ENCODE results near the gene ARL2. TPM values are rescaled to one million over a fixed set of nuclear protein-coding genes. Genes with fewer than 3 reads are reported as not detected.
"Not testable (repeated sequence)": the region's sequence is repeated elsewhere in the genome, so short reads cannot be mapped to it uniquely, and the experiment has no call there.

Gene ARL2
- total RNA-seq, 1 donor from 2014 or later: 68.4 TPM

DNA sequence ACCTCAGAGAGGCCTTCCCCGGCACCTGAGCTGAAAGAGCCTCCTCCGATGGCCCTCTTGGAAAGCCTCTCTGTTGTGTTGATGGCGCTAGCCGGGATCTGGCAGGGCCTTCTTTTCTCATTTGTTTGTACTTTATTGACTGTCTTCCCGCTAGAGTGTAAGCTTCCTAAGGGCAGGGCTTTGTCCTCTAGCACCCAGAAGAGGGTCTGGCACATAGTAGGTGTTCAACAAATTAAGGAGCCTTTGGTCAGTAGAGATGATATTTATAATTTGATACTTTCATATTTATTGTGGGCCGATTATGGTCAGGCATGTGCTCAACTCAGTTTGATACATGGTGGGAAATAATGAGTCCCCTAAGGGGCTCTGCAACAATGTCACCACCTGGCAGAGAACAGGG, 4.0 kb downstream of the ARL2 start:
- peaks cover 4% of the 10 kb centered on the region for H3K36me3 Mint-ChIP-seq (ENCODE audit: unreplicated experiment)
- no peak overlapping the region for H3K4me3 Mint-ChIP-seq (ENCODE audit: unreplicated experiment)
- H3K9me3 Mint-ChIP-seq (ENCODE audit: unreplicated experiment): peaks cover 2% of the 10 kb centered on the region
- H3K4me1 Mint-ChIP-seq (ENCODE audit: low read depth, unreplicated experiment): peaks cover 7% of the 10 kb centered on the region
- no peak for DNase-seq
- TF ChIP-seq, protein P1, sequence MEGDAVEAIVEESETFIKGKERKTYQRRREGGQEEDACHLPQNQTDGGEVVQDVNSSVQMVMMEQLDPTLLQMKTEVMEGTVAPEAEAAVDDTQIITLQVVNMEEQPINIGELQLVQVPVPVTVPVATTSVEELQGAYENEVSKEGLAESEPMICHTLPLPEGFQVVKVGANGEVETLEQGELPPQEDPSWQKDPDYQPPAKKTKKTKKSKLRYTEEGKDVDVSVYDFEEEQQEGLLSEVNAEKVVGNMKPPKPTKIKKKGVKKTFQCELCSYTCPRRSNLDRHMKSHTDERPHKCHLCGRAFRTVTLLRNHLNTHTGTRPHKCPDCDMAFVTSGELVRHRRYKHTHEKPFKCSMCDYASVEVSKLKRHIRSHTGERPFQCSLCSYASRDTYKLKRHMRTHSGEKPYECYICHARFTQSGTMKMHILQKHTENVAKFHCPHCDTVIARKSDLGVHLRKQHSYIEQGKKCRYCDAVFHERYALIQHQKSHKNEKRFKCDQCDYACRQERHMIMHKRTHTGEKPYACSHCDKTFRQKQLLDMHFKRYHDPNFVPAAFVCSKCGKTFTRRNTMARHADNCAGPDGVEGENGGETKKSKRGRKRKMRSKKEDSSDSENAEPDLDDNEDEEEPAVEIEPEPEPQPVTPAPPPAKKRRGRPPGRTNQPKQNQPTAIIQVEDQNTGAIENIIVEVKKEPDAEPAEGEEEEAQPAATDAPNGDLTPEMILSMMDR (IDR thresholded peaks at IDR 0.05; ENCODE audit: partially characterized antibody, unreplicated experiment): no peak
- H3K27me3 Mint-ChIP-seq (ENCODE audit: unreplicated experiment): peaks cover 2% of the 10 kb centered on the region
- no peak overlapping the region for H3K27ac Mint-ChIP-seq (ENCODE audit: unreplicated experiment)

GRCh38 chr11:65019824-65020223, 5.9 kb downstream of the ARL2 start:
- H3K4me3 Mint-ChIP-seq (ENCODE audit: unreplicated experiment): no peak overlapping the region
- TF ChIP-seq, protein P1 (IDR thresholded peaks at IDR 0.05; ENCODE audit: partially characterized antibody, unreplicated experiment): no peak
- H3K9me3 Mint-ChIP-seq (ENCODE audit: unreplicated experiment): peaks cover 2% of the 10 kb centered on the region
- peaks cover 2% of the 10 kb centered on the region for H3K27me3 Mint-ChIP-seq (ENCODE audit: unreplicated experiment)
- H3K36me3 Mint-ChIP-seq (ENCODE audit: unreplicated experiment): peaks cover 4% of the 10 kb centered on the region
- H3K4me1 Mint-ChIP-seq (ENCODE audit: low read depth, unreplicated experiment): peaks cover 3% of the 10 kb centered on the region
- no peak for DNase-seq
- no peak overlapping the region for H3K27ac Mint-ChIP-seq (ENCODE audit: unreplicated experiment)

- peaks cover 3% of the 10 kb centered on the region for H3K4me1 Mint-ChIP-seq (ENCODE audit: low read depth, unreplicated experiment)
- H3K27me3 Mint-ChIP-seq (ENCODE audit: unreplicated experiment): peaks cover 2% of the 10 kb centered on the region
- no peak overlapping the region for H3K4me3 Mint-ChIP-seq (ENCODE audit: unreplicated experiment)
- H3K36me3 Mint-ChIP-seq (ENCODE audit: unreplicated experiment): peaks cover 4% of the 10 kb centered on the region
- H3K27ac Mint-ChIP-seq (ENCODE audit: unreplicated experiment): no peak overlapping the region
- TF ChIP-seq, protein P1 (IDR thresholded peaks at IDR 0.05; ENCODE audit: partially characterized antibody, unreplicated experiment): no peak
- peaks cover 2% of the 10 kb centered on the region for H3K9me3 Mint-ChIP-seq (ENCODE audit: unreplicated experiment)
- no peak for DNase-seq
These were observed 7.0 kb downstream of the ARL2 start for GRCh38 chr11:65021003-65021402.

DNA sequence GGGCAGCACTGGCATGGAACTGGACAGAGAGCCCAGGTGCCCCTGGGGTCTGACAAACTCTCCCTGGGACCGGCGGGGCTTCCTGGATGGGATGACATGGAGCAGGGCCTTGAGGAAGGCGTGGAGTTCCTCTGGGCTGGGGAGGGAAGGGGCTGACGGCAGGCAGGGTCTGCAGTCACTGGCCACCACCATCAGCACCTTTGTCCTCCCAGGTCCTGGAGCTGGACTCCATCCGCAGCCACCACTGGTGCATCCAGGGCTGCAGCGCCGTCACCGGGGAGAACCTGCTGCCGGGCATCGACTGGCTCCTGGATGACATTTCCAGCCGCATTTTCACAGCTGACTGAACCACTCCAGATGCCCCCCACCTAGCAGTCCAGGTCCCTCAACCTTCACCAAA, 7.5 kb downstream of the ARL2 start:
- Mint-ChIP-seq H3K36me3 (ENCODE audit: unreplicated experiment) (peaks cover 4% of the 10 kb centered on the region), H3K4me3 (ENCODE audit: unreplicated experiment) (no peak overlapping the region), H3K27ac (ENCODE audit: unreplicated experiment) (no peak overlapping the region), H3K9me3 (ENCODE audit: unreplicated experiment) (peaks cover 3% of the 10 kb centered on the region), H3K27me3 (ENCODE audit: unreplicated experiment) (peaks cover 2% of the 10 kb centered on the region), H3K4me1 (ENCODE audit: low read depth, unreplicated experiment) (peaks cover 3% of the 10 kb centered on the region)
- TF ChIP-seq, protein P1 (IDR thresholded peaks at IDR 0.05; ENCODE audit: partially characterized antibody, unreplicated experiment): no peak
- DNase-seq: no peak

DNA sequence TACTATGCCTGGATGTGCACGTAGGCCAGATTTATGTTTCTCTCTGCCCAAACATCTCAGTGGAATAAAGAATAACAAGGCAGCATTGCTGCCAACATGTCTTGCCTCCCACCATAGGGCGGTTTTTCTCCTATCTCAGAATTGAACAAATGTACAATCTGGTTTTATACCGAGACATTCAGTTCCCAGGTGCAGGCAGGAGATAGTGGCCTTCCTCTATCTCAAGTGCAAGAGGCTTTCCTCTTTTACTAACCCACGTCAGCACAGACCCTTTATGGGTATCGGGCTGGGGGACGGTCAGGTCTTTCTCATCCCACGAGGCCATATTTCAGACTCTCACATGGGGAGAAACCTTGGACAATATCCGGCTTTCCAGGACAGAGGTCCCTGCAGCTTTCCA, 9.5 kb downstream of the ARL2 start:
- H3K27ac Mint-ChIP-seq (ENCODE audit: unreplicated experiment); H3K4me1 Mint-ChIP-seq (ENCODE audit: low read depth, unreplicated experiment); H3K4me3 Mint-ChIP-seq (ENCODE audit: unreplicated experiment); DNase-seq; H3K27me3 Mint-ChIP-seq (ENCODE audit: unreplicated experiment); H3K9me3 Mint-ChIP-seq (ENCODE audit: unreplicated experiment); H3K36me3 Mint-ChIP-seq (ENCODE audit: unreplicated experiment): not testable (repeated sequence)

- Mint-ChIP-seq H3K9me3 (ENCODE audit: unreplicated experiment) (peaks cover 3% of the 10 kb centered on the region), H3K27me3 (ENCODE audit: unreplicated experiment) (no peaks in the 10 kb centered on the region), H3K36me3 (ENCODE audit: unreplicated experiment) (no peaks in the 10 kb centered on the region), H3K27ac (ENCODE audit: unreplicated experiment) (peak overlapping the region; percentile 84), H3K4me1 (ENCODE audit: low read depth, unreplicated experiment) (peaks cover 9% of the 10 kb centered on the region), H3K4me3 (ENCODE audit: unreplicated experiment) (peak overlapping the region; percentile 81)
- TF ChIP-seq, protein P1 (IDR thresholded peaks at IDR 0.05; ENCODE audit: partially characterized antibody, unreplicated experiment): no peak
- DNase-seq: no peak
These were observed 12.8 kb downstream of the ARL2 start for GRCh38 chr11:65026810-65027209.

Measured in glutamatergic neuron (in vitro differentiated cells).